SK-N-SH (cell line): ENCODE measurements around the gene LONRF3. TPM values are rescaled to one million over a fixed set of nuclear protein-coding genes. Genes with fewer than 3 reads are reported as not detected.

ENCODE experiments used
- CTCF ChIA-PET: fragments of 300-600, 350-600 bp; formaldehyde crosslinking; extraction: SDS; loops from one replicate; lab custom pipeline; 2021; lab: Yijun Ruan, JAX
- POLR2A ChIA-PET: fragments of 350-600 bp; sonication (Branson Sonifier 250); formaldehyde crosslinking; extraction: SDS; loops from one replicate; lab custom pipeline; 2020; ENCODE audit warnings: antibody characterized with exemption, inconsistent platforms; lab: Yijun Ruan, JAX
- DNase-seq: peaks from one replicate; pipeline ENCODE4 v3.0.0; 2012
- H2AFZ ChIP-seq: fragments of 200-600 bp; sonication (generic); 2 replicates; pipeline ENCODE4 v1.8.1; 2016; ENCODE audit warnings: antibody characterized with exemption, mild to moderate bottlenecking, low read depth
- H3F3A ChIP-seq: fragments of 200-600 bp; sonication (generic); replicated peaks from 2 replicates; pipeline ENCODE3; 2016; ENCODE audit warnings: antibody characterized with exemption, mild to moderate bottlenecking; ENCODE audit not compliant: insufficient read depth
- H3K27ac ChIP-seq, 2 experiments: fragments of 200-500 bp in 1 of 2; fragments of 200-600 bp in 1 of 2; sonication (Bioruptor generic) in 1 of 2; sonication (generic), shearing (Covaris generic) in 1 of 2; 2 replicates each; pipeline versions ENCODE4 v1.5.1 to v1.6.1; 2014 to 2016; ENCODE audit warnings: low read depth in 2 of 2, inconsistent platforms in 1 of 2, low read length in 1 of 2, mild to moderate bottlenecking in 1 of 2, mixed read lengths in 1 of 2
- H3K27me3 ChIP-seq: fragments of 200-600 bp; sonication (generic), shearing (Covaris generic); 2 replicates; pipeline ENCODE4 v1.6.1; 2016; ENCODE audit warnings: mixed run types; ENCODE audit not compliant: insufficient read depth
- H3K36me3 ChIP-seq, 2 experiments: fragments of 200-500 bp in 1 of 2; fragments of 200-600 bp in 1 of 2; sonication (Bioruptor generic) in 1 of 2; sonication (generic) in 1 of 2; replicated peaks in 1 of 2; 2 replicates each; pipeline versions ENCODE3 to v1.5.1; 2014 to 2016; ENCODE audit warnings: low read length in 1 of 2, mild to moderate bottlenecking in 1 of 2; ENCODE audit not compliant: insufficient read depth in 2 of 2, control insufficient read depth in 1 of 2
- H3K4me1 ChIP-seq, 2 experiments: fragments of 200-500 bp in 1 of 2; fragments of 200-600 bp in 1 of 2; sonication (Bioruptor generic) in 1 of 2; sonication (generic), shearing (Covaris generic) in 1 of 2; 2 replicates each; pipeline versions ENCODE4 v1.5.1 to v1.6.1; 2014 to 2016; ENCODE audit warnings: low read depth in 1 of 2, low read length in 1 of 2, mixed run types in 1 of 2; ENCODE audit not compliant: insufficient read depth in 2 of 2, control insufficient read depth in 1 of 2
- H3K4me2 ChIP-seq: fragments of 200-600 bp; sonication (generic), shearing (Covaris generic); 2 replicates; pipeline ENCODE4 v1.6.1; 2017; ENCODE audit warnings: mixed run types
- H3K4me3 ChIP-seq, 2 experiments: fragments of 200-500 bp in 1 of 2; fragments of 200-600 bp in 1 of 2; sonication (Bioruptor generic) in 1 of 2; sonication (generic), shearing (Covaris generic) in 1 of 2; 2 replicates each; pipeline versions ENCODE4 v1.5.1 to v1.8.1; 2014 to 2016; ENCODE audit warnings: low read depth in 2 of 2, inconsistent platforms in 1 of 2, low read length in 1 of 2, mild to moderate bottlenecking in 1 of 2, mixed read lengths in 1 of 2, moderate library complexity in 1 of 2
- H3K79me2 ChIP-seq: fragments of 200-600 bp; sonication (generic); 2 replicates; pipeline ENCODE4 v1.8.1; 2017; ENCODE audit warnings: mild to moderate bottlenecking; ENCODE audit not compliant: insufficient read depth
- H3K9ac ChIP-seq: fragments of 200-600 bp; sonication (generic); 2 replicates; pipeline ENCODE4 v1.6.1; 2017; ENCODE audit warnings: mixed run types
- H3K9me2 ChIP-seq: fragments of 200-600 bp; sonication (generic); 2 replicates; pipeline ENCODE4 v1.6.1; 2017; ENCODE audit warnings: mixed run types
- H3K9me3 ChIP-seq: fragments of 200-600 bp; sonication (generic); 2 replicates; pipeline ENCODE4 v1.6.1; 2017; ENCODE audit warnings: mixed run types, mild to moderate bottlenecking, moderate library complexity
- H4K20me1 ChIP-seq: fragments of 200-600 bp; sonication (generic); 2 replicates; pipeline ENCODE4 v1.6.1; 2017; ENCODE audit warnings: mild to moderate bottlenecking, mixed run types; ENCODE audit not compliant: insufficient read depth
- CHD2 ChIP-seq: fragments of 150-350 bp; IDR thresholded peaks from 2 replicates; pipeline ENCODE4 v1.6.1; 2018; ENCODE audit warnings: low read length; ENCODE audit not compliant: partially characterized antibody
- ELF1 ChIP-seq: IDR thresholded peaks from 2 replicates; pipeline ENCODE4 v1.4.0; 2012
- EP300 ChIP-seq, 2 experiments: IDR thresholded peaks; 2 replicates each; pipeline versions ENCODE4 v1.4.0 to v1.6.1; 2012; ENCODE audit warnings: borderline replicate concordance in 1 of 2, low read depth in 1 of 2, low read length in 1 of 2
- EZH2phosphoT487 ChIP-seq: fragments of 200-600 bp; sonication (generic); IDR thresholded peaks from 2 replicates; pipeline ENCODE4 v1.6.1; 2017; ENCODE audit warnings: low read depth, mixed run types, mild to moderate bottlenecking, antibody characterized with exemption, moderate library complexity, borderline replicate concordance
- FOSL2 ChIP-seq: IDR thresholded peaks from 2 replicates; pipeline ENCODE4 v1.4.0; 2012; ENCODE audit warnings: low read depth, mild to moderate bottlenecking, moderate library complexity, borderline replicate concordance
- GABPA ChIP-seq: IDR thresholded peaks from 2 replicates; pipeline ENCODE4 v1.4.0; 2012; ENCODE audit warnings: low read depth, mild to moderate bottlenecking
- GATA2 ChIP-seq: sonication (generic); formaldehyde crosslinking; IDR thresholded peaks from 2 replicates; pipeline ENCODE4 v1.5.0; 2020; ENCODE audit warnings: mild to moderate bottlenecking, missing genetic modification reagents
- JUND ChIP-seq: IDR thresholded peaks from 2 replicates; pipeline ENCODE4 v1.4.0; 2012
- NRF1 ChIP-seq: IDR thresholded peaks from 2 replicates; pipeline ENCODE4 v1.6.1; 2012; ENCODE audit warnings: low read depth, mild to moderate bottlenecking, low read length
- PBX3 ChIP-seq: IDR thresholded peaks from 2 replicates; pipeline ENCODE4; 2012
- POLR2AphosphoS5 ChIP-seq: IDR thresholded peaks from 2 replicates; pipeline ENCODE4 v1.6.1; 2012; ENCODE audit warnings: low read depth, low read length
- RAD21 ChIP-seq: IDR thresholded peaks from 2 replicates; pipeline ENCODE4 v1.6.1; 2012; ENCODE audit warnings: mild to moderate bottlenecking, low read length
- RFX5 ChIP-seq: IDR thresholded peaks from 2 replicates; pipeline ENCODE4 v1.6.1; 2012; ENCODE audit warnings: mild to moderate bottlenecking, improper control_type of control experiment, low read length
- SIN3A ChIP-seq: IDR thresholded peaks from 2 replicates; pipeline ENCODE4 v1.6.1; 2012; ENCODE audit warnings: low read depth, mild to moderate bottlenecking, low read length, moderate library complexity, borderline replicate concordance
- SMC3 ChIP-seq: IDR thresholded peaks from 2 replicates; pipeline ENCODE4 v1.6.1; 2012; ENCODE audit warnings: low read depth, low read length, improper control_type of control experiment
- USF1 ChIP-seq: IDR thresholded peaks from 2 replicates; pipeline ENCODE4 v1.4.0; 2012; ENCODE audit warnings: low read depth, borderline replicate concordance
- YY1 ChIP-seq: IDR thresholded peaks from 2 replicates; pipeline ENCODE4 v1.4.0; 2012; ENCODE audit warnings: low read depth, mild to moderate bottlenecking
- WGBS: methylation state at CpG from one replicate; pipeline ENCODE4 v1.1.6; 2017; ENCODE audit warnings: low lambda C conversion rate; 5-methylcytosine and 5-hydroxymethylcytosine counted together
- polyA plus RNA-seq, 3 experiments: library from polyadenylated mRNA; depleted of rRNA; stranded (reverse); fragments of >200 nt; gene quantifications; 2 replicates each; pipeline ENCODE4 v1.2.3, GENCODE V29; 2012
- TF ChIP-seq, protein P1 (sequence below): fragments of 200-600 bp; sonication (generic); IDR thresholded peaks from 2 replicates; pipeline ENCODE4 v1.6.1; 2017; ENCODE audit warnings: antibody characterized with exemption, mild to moderate bottlenecking, moderate library complexity
- TF ChIP-seq, protein P2 (sequence below): fragments of 150-350 bp; IDR thresholded peaks from 2 replicates; pipeline ENCODE4 v1.6.1; 2017; ENCODE audit warnings: antibody characterized with exemption, low read length, low read depth, borderline replicate concordance

Gene LONRF3
- polyA plus RNA-seq, 1 of the 3 experiments (the other 2 are of a cell fraction): 0.07 TPM

GRCh38 chrX:118943102-118943501, 31.3 kb upstream of the LONRF3 start:
- TF ChIP-seq EZH2phosphoT487 (no peak), SIN3A (no peak), RFX5 (no peak), GATA2 (CRISPR knock-in tag) (no peak), PBX3 (no peak), GABPA (no peak), FOSL2 (no peak), JUND (no peak), RAD21 (no peak), ELF1 (no peak), YY1 (no peak), NRF1 (no peak), EP300 (IDR thresholded peaks at IDR 0.05; ENCODE audit: borderline replicate concordance in 1 of 2, low read depth in 1 of 2, low read length in 1 of 2) (no peak), CHD2 (no peak), USF1 (no peak), SMC3 (no peak), POLR2AphosphoS5 (no peak)
- TF ChIP-seq, protein P1, sequence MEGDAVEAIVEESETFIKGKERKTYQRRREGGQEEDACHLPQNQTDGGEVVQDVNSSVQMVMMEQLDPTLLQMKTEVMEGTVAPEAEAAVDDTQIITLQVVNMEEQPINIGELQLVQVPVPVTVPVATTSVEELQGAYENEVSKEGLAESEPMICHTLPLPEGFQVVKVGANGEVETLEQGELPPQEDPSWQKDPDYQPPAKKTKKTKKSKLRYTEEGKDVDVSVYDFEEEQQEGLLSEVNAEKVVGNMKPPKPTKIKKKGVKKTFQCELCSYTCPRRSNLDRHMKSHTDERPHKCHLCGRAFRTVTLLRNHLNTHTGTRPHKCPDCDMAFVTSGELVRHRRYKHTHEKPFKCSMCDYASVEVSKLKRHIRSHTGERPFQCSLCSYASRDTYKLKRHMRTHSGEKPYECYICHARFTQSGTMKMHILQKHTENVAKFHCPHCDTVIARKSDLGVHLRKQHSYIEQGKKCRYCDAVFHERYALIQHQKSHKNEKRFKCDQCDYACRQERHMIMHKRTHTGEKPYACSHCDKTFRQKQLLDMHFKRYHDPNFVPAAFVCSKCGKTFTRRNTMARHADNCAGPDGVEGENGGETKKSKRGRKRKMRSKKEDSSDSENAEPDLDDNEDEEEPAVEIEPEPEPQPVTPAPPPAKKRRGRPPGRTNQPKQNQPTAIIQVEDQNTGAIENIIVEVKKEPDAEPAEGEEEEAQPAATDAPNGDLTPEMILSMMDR: no peak
- TF ChIP-seq, protein P2, sequence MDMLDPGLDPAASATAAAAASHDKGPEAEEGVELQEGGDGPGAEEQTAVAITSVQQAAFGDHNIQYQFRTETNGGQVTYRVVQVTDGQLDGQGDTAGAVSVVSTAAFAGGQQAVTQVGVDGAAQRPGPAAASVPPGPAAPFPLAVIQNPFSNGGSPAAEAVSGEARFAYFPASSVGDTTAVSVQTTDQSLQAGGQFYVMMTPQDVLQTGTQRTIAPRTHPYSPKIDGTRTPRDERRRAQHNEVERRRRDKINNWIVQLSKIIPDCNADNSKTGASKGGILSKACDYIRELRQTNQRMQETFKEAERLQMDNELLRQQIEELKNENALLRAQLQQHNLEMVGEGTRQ: no peak
- Histone ChIP-seq H4K20me1 (no peaks in the 10 kb centered on the region), H3K9ac (no peak overlapping the region), H3K9me3 (no peaks in the 10 kb centered on the region), H2AFZ (no peak overlapping the region), H3K27me3 (peaks cover 8% of the 10 kb centered on the region; the same call in 1 of the 2 replicates), H3K27ac (no peak overlapping the region), H3K4me3 (no peak overlapping the region), H3K79me2 (no peaks in the 10 kb centered on the region), H3F3A (no peaks in the 10 kb centered on the region), H3K36me3 (no peaks in the 10 kb centered on the region), H3K4me2 (no peak overlapping the region), H3K4me1 (no peaks in the 10 kb centered on the region), H3K9me2 (no peaks in the 10 kb centered on the region)
- POLR2A ChIA-PET: no interaction called here
- CTCF ChIA-PET: no interaction called here
- WGBS: 2% methylated on average over 2 of the region's 2 CpGs
- DNase-seq: no peak
